MM.1S (cell line): ENCODE results near the gene SLC35B3.
"Not testable (repeated sequence)": the region's sequence is repeated elsewhere in the genome, so short reads cannot be mapped to it uniquely, and the experiment has no call there.

Experiments used
- DNase-seq: peaks from one replicate; pipeline ENCODE4 v3.0.0-alpha.2; 2015
- H2AFZ ChIP-seq: fragments of 300-600 bp; sonication (generic); 2 replicates; pipeline ENCODE4 v1.6.0; 2016; ENCODE audit warnings: antibody characterized with exemption, low read length
- H3F3A ChIP-seq: fragments of 300-600 bp; sonication (generic); 2 replicates; pipeline ENCODE4 v1.6.1; 2016; ENCODE audit warnings: mild to moderate bottlenecking, antibody characterized with exemption, low read length, moderate library complexity, mixed read lengths; ENCODE audit not compliant: insufficient read depth
- H3K27ac ChIP-seq: fragments of 300-600 bp; sonication (generic); 2 replicates; pipeline ENCODE4 v1.5.1; 2016; ENCODE audit warnings: mild to moderate bottlenecking, low read length
- H3K27me3 ChIP-seq: fragments of 300-600 bp; sonication (generic); replicated peaks from 2 replicates; pipeline ENCODE4 v1.6.0; 2016; ENCODE audit warnings: low read length; ENCODE audit not compliant: insufficient read depth
- H3K36me3 ChIP-seq: fragments of 300-600 bp; sonication (generic); replicated peaks from 2 replicates; pipeline ENCODE4 v1.6.1; 2016; ENCODE audit warnings: mild to moderate bottlenecking, low read length, mixed read lengths; ENCODE audit not compliant: insufficient read depth
- H3K4me1 ChIP-seq: fragments of 300-600 bp; sonication (generic); 2 replicates; pipeline ENCODE4 v1.6.1; 2016; ENCODE audit warnings: low read length, mixed read lengths
- H3K4me2 ChIP-seq: fragments of 300-600 bp; sonication (generic); 2 replicates; pipeline ENCODE4 v1.6.0; 2016; ENCODE audit warnings: low read depth, low read length
- H3K4me3 ChIP-seq: fragments of 300-600 bp; sonication (generic); 2 replicates; pipeline ENCODE4 v1.5.1; 2016; ENCODE audit warnings: low read length, mixed read lengths
- H3K79me2 ChIP-seq: fragments of 300-600 bp; sonication (generic); 2 replicates; pipeline ENCODE4 v1.6.1; 2016; ENCODE audit warnings: mixed run types, low read length, mixed read lengths
- H3K9ac ChIP-seq: fragments of 300-600 bp; sonication (generic); 2 replicates; pipeline ENCODE4 v1.6.1; 2016; ENCODE audit warnings: low read length, mixed read lengths
- H3K9me2 ChIP-seq: fragments of 300-600 bp; sonication (generic); replicated peaks from 2 replicates; pipeline ENCODE4 v1.6.1; 2016; ENCODE audit warnings: mild to moderate bottlenecking, low read length, mixed read lengths; ENCODE audit not compliant: insufficient read depth
- H3K9me3 ChIP-seq: fragments of 300-600 bp; sonication (generic); replicated peaks from 2 replicates; pipeline ENCODE4 v1.6.1; 2016; ENCODE audit warnings: mild to moderate bottlenecking, low read length, mixed read lengths; ENCODE audit not compliant: insufficient read depth
- H4K20me1 ChIP-seq: fragments of 300-600 bp; sonication (generic); 2 replicates; pipeline ENCODE4 v1.6.1; 2016; ENCODE audit warnings: mild to moderate bottlenecking, low read length, moderate library complexity, mixed read lengths; ENCODE audit not compliant: insufficient read depth
- EZH2 ChIP-seq: fragments of 300-600 bp; sonication (generic); optimal IDR thresholded peaks from 2 replicates; pipeline ENCODE3; 2017; ENCODE audit warnings: low read depth, mild to moderate bottlenecking, antibody characterized with exemption, low read length, mixed read lengths
- EZH2phosphoT487 ChIP-seq: fragments of 300-600 bp; sonication (generic); IDR thresholded peaks from 2 replicates; pipeline ENCODE4 v1.6.1; 2018; ENCODE audit warnings: antibody characterized with exemption, low read length
- TF ChIP-seq, protein P1 (sequence below): fragments of 300-600 bp; sonication (generic); IDR thresholded peaks from 2 replicates; pipeline ENCODE4 v1.5.1; 2016; ENCODE audit warnings: antibody characterized with exemption, low read length, mixed read lengths

Gene SLC35B3

DNA sequence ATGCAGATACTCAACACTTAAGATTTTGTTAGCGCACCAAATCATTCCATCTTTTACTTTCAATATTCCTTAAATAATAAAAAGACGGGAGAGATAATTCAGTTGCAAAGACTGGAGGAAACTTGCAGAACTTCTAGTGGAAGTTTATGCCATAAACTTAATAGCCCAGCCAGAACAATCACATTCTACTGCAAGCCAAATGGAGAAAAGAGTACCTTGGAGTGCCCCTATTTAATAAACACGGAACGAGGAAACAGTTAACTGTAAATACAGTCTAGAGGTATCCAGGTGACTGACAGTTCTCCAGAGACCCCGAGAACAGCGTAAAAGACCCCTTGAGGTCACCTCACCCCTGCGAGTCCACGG, 635 bp downstream of the SLC35B3 start:
- peak overlapping the region; percentile 100 for H2AFZ ChIP-seq

DNA sequence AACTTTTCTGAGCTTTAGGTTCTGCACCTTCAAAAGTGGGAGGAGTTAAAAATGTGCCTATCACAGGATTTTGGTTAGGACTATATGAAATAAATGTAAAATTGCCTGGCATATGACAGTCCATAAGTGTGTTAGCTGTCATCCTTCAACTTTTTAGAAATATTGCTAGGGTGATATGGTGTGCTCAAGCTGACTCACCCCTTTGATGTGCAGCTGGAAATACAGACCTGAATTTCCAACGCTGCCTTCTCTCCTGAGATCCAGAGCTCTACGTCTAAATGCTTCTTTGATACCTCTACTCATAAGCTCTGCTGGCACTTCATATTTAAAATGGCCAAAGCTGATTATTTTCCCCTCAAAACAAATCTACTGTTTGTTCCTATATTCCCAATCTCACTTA, 2.7 kb downstream of the SLC35B3 start:
- Histone ChIP-seq H3K4me2 (no peak overlapping the region), H3F3A (no peaks in the 10 kb centered on the region), H4K20me1 (no peaks in the 10 kb centered on the region), H3K27me3 (0 out of 2 replicates have a peak, but pooled peaks cover 2% of the 10 kb centered on the region), H3K9ac (no peak overlapping the region), H2AFZ (no peak overlapping the region), H3K9me2 (no peaks in the 10 kb centered on the region), H3K79me2 (peaks cover 24% of the 10 kb centered on the region), H3K27ac (no peak overlapping the region), H3K4me3 (no peak overlapping the region), H3K4me1 (peaks cover 4% of the 10 kb centered on the region; the same call in 1 of the 2 replicates), H3K36me3 (peaks cover under 1% of the 10 kb centered on the region; the same call in 1 of the 2 replicates), H3K9me3 (no peaks in the 10 kb centered on the region)
- no peak for DNase-seq
- TF ChIP-seq, protein P1, sequence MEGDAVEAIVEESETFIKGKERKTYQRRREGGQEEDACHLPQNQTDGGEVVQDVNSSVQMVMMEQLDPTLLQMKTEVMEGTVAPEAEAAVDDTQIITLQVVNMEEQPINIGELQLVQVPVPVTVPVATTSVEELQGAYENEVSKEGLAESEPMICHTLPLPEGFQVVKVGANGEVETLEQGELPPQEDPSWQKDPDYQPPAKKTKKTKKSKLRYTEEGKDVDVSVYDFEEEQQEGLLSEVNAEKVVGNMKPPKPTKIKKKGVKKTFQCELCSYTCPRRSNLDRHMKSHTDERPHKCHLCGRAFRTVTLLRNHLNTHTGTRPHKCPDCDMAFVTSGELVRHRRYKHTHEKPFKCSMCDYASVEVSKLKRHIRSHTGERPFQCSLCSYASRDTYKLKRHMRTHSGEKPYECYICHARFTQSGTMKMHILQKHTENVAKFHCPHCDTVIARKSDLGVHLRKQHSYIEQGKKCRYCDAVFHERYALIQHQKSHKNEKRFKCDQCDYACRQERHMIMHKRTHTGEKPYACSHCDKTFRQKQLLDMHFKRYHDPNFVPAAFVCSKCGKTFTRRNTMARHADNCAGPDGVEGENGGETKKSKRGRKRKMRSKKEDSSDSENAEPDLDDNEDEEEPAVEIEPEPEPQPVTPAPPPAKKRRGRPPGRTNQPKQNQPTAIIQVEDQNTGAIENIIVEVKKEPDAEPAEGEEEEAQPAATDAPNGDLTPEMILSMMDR: no peak
- TF ChIP-seq EZH2: no peak
- no peak for TF ChIP-seq EZH2phosphoT487

More for the DNA sequence above, 635 bp downstream of the SLC35B3 start:
- Histone ChIP-seq H3K27me3 (0 out of 2 replicates have a peak, but pooled peaks cover 2% of the 10 kb centered on the region), H3K9me2 (no peaks in the 10 kb centered on the region), H3K36me3 (no peaks in the 10 kb centered on the region), H4K20me1 (no peaks in the 10 kb centered on the region), H3K9ac (peak overlapping the region; percentile 83), H3K4me3 (peak overlapping the region; percentile 86), H3K27ac (peak overlapping the region; percentile 24; the same call in 1 of the 2 replicates), H3K4me1 (peaks cover 4% of the 10 kb centered on the region; the same call in 1 of the 2 replicates), H3K4me2 (peak overlapping the region; percentile 83), H3K9me3 (no peaks in the 10 kb centered on the region), H3K79me2 (peaks cover 24% of the 10 kb centered on the region), H3F3A (no peaks in the 10 kb centered on the region)
- no peak for DNase-seq
- TF ChIP-seq, protein P1: no peak
- TF ChIP-seq EZH2 (no peak), EZH2phosphoT487 (no peak)

DNA sequence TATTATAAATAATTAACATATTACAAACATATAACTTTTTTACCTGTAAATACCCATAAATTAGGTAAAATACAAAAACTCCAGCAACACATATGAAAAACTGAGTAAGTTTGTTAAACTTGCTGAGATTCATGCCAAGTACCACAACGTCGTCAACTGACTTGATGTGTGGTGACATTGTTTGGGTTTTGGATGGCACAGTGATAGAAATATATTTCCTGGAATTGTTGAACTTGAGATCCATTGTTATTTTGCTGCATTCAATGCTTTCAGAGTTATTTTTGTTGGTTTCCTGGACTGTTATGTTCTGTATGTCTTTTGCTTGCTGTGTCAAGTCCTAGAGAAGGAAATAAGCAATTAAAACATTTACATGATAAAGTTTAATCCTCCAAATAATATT, 5.5 kb downstream of the SLC35B3 start:
- Histone ChIP-seq H3K79me2 (peaks cover 19% of the 10 kb centered on the region), H3K36me3 (peaks cover 5% of the 10 kb centered on the region; the same call in 1 of the 2 replicates), H3K27me3 (no peaks in the 10 kb centered on the region), H3K9me2 (no peaks in the 10 kb centered on the region), H3K9me3 (no peaks in the 10 kb centered on the region), H3K9ac (no peak overlapping the region), H3K4me3 (no peak overlapping the region), H3K27ac (no peak overlapping the region), H4K20me1 (no peaks in the 10 kb centered on the region), H3F3A (no peaks in the 10 kb centered on the region), H3K4me2 (no peak overlapping the region), H3K4me1 (peaks cover 4% of the 10 kb centered on the region; the same call in 1 of the 2 replicates), H2AFZ (no peak overlapping the region)
- no peak for DNase-seq
- TF ChIP-seq EZH2phosphoT487: no peak
- TF ChIP-seq, protein P1: no peak
- no peak for TF ChIP-seq EZH2

DNA sequence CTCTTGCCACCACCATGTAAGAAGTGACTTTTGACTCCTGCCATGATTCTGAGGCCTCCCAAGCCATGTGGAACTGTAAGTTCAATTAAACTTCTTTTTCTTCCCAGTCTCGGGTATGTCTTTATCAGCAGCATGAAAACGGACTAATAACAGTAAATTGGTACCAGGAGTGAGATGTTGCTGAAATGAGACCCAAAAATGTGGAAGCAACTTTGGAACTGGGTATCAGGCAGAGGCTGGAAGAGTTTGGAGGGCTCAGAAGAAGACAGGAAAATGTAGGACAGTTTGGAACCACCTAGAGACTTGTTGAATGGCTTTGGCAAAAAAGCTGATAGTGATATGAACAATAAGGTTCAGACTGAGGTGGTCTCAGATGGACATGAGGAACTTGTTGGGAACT, 8.8 kb downstream of the SLC35B3 start:
- not testable (repeated sequence) for H3K27me3 ChIP-seq, H3K9ac ChIP-seq, H3K4me1 ChIP-seq, H3F3A ChIP-seq, H3K4me3 ChIP-seq, H3K9me3 ChIP-seq, H3K4me2 ChIP-seq, H2AFZ ChIP-seq, H3K79me2 ChIP-seq, H4K20me1 ChIP-seq, H3K27ac ChIP-seq, H3K9me2 ChIP-seq, H3K36me3 ChIP-seq, DNase-seq
